ENCODE results near the gene GRHL1. TPM values are rescaled to one million over a fixed set of nuclear protein-coding genes. Genes with fewer than 3 reads are reported as not detected.

GRHL1 gene
- total and polyA plus RNA-seq, 12 donors = 0.57 to 2.6 (median 1.2) TPM; not detected in 1

DNA sequence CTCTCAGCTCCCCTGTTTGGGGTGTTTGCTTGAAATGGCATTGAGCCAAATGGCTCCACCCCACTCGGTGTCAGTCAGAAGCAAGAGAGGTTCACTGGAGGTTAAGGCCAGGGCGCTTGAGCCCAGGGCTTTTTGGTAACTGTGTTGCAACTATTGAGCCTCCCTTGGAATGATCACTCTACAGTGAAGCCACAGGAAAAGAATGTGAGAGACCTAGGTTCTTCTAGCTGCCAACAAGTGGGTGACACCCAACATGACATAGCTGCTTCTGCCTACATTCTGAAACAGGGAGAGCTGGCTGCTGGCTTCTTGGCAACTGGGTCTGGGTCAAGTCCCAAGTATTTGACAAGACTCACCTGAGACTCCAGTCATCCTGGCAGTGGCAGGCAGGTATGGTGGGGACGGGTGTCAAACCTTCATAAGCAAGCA, 7.1 kb upstream of the GRHL1 start:
- intact Hi-C loops (cut with DNase I) = no loop called here
- TF ChIP-seq, protein P1, sequence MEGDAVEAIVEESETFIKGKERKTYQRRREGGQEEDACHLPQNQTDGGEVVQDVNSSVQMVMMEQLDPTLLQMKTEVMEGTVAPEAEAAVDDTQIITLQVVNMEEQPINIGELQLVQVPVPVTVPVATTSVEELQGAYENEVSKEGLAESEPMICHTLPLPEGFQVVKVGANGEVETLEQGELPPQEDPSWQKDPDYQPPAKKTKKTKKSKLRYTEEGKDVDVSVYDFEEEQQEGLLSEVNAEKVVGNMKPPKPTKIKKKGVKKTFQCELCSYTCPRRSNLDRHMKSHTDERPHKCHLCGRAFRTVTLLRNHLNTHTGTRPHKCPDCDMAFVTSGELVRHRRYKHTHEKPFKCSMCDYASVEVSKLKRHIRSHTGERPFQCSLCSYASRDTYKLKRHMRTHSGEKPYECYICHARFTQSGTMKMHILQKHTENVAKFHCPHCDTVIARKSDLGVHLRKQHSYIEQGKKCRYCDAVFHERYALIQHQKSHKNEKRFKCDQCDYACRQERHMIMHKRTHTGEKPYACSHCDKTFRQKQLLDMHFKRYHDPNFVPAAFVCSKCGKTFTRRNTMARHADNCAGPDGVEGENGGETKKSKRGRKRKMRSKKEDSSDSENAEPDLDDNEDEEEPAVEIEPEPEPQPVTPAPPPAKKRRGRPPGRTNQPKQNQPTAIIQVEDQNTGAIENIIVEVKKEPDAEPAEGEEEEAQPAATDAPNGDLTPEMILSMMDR (IDR thresholded peaks at IDR 0.05) = no peak
- no peak for TF ChIP-seq POLR2A (IDR thresholded peaks at IDR 0.05)

DNA sequence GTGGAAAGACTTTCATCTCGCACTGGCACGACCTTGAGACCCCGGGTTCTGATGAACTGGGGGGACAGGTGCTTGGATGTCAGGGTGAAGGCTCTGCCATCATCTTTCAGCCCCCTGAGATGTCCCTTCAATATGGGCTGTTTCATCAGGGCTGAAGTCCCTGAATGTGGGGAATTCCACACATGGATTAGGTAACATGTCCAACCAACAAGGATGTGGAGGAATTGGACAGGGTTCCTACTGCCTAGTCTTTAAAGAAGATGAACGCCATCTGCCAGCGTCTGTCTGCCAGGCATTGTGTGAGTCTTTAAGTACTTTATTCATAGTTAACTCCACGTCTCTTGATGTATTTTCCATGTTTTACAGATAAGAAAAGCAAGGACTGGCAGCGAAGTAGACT, 5.9 kb upstream of the GRHL1 start:
- Histone ChIP-seq H3K36me3 (replicated peaks in 1 of 2) (no peaks in the 10 kb centered on the region), H3K4me1 (replicated peaks in 1 of 2) (no peaks in the 10 kb centered on the region), H3K9me3 (replicated peaks in 1 of 3) (no peaks in the 10 kb centered on the region), H3K4me3 (no peak overlapping the region), H3K27me3 (no peaks in the 10 kb centered on the region), H3K27ac (no peak overlapping the region)
- TF ChIP-seq POLR2A (IDR thresholded peaks at IDR 0.05) = no peak
- TF ChIP-seq, protein P1 (IDR thresholded peaks at IDR 0.05) = no peak
- 53 to 61% (median 57%) methylated on average over 7 of the region's 7 CpGs for WGBS, 4 donors
- intact Hi-C loops (cut with DNase I) = no loop called here
- no peak for DNase-seq

More for the DNA sequence above, 7.1 kb upstream of the GRHL1 start:
- Histone ChIP-seq H3K9me3 (replicated peaks in 1 of 3) (no peaks in the 10 kb centered on the region), H3K27ac (no peak overlapping the region), H3K27me3 (no peaks in the 10 kb centered on the region), H3K36me3 (replicated peaks in 1 of 2) (no peaks in the 10 kb centered on the region), H3K4me1 (replicated peaks in 1 of 2) (no peaks in the 10 kb centered on the region), H3K4me3 (no peak overlapping the region)
- WGBS, 4 donors = 45 to 63% (median 53%) methylated on average over 3 of the region's 3 CpGs
- DNase-seq = no peak

DNA sequence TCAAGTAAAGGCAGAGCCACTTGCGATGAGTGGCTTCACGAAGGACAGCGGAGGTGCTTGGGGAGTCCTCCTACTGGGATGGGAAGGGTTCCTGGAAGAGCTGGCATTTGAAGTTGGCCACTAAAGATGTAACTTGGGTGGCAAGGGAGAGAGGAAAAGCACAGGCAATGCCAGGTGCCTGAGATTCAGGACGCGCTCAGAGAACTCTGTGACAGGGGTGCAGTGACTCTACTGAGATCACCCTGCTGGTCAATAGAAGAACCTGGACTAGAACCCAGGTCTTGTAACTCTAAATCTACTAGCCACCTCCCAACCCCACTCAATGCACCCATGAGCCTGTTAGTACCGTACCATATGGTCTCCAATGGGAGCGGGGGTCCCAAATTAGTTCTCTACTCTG, 5.4 kb upstream of the GRHL1 start:
- intact Hi-C loops (cut with DNase I) = no loop called here
- 80 to 88% (median 81%) methylated on average over 7 of the region's 7 CpGs for WGBS, 4 donors
- TF ChIP-seq, protein P1 (IDR thresholded peaks at IDR 0.05) = no peak
- TF ChIP-seq POLR2A (IDR thresholded peaks at IDR 0.05) = no peak

DNA sequence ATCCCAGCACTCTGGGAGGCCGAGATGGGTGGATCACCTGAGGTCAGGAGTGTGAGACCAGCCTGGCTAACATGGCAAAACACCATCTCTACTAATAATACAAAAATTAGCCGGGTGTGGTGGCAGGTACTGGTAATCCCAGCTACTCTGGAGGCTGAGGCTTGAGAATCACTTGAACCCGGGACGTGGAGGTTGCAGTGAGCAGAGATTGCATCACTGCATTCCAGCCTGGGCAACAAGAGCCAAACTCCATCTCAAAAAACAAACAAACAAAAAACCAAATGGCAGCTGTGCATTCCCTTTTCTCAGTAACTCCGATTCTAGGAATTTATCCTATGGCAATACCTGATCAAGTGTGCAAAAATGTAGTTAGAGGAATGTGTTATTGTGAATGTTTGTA, 4.7 kb upstream of the GRHL1 start:
- H3K4me1 ChIP-seq (replicated peaks in 1 of 2) = no peaks in the 10 kb centered on the region
- H3K27me3 ChIP-seq = no peaks in the 10 kb centered on the region
- 74 to 86% (median 84%) methylated on average over 5 of the region's 5 CpGs for WGBS, 4 donors
- DNase-seq = no peak
- no peaks in the 10 kb centered on the region for H3K9me3 ChIP-seq (replicated peaks in 1 of 3)
- TF ChIP-seq POLR2A (IDR thresholded peaks at IDR 0.05) = no peak
- TF ChIP-seq, protein P1 (IDR thresholded peaks at IDR 0.05) = no peak
- H3K36me3 ChIP-seq (replicated peaks in 1 of 2) = no peaks in the 10 kb centered on the region
- no peak overlapping the region for H3K4me3 ChIP-seq
- intact Hi-C loops (cut with DNase I) = no loop called here
- no peak overlapping the region for H3K27ac ChIP-seq

More for the DNA sequence above, 5.4 kb upstream of the GRHL1 start:
- Histone ChIP-seq H3K4me1 (replicated peaks in 1 of 2) (no peaks in the 10 kb centered on the region), H3K27me3 (no peaks in the 10 kb centered on the region), H3K9me3 (replicated peaks in 1 of 3) (no peaks in the 10 kb centered on the region), H3K4me3 (no peak overlapping the region), H3K36me3 (replicated peaks in 1 of 2) (no peaks in the 10 kb centered on the region), H3K27ac (no peak overlapping the region)
- DNase-seq = no peak
